ENCODE results near the gene MPND. TPM values are rescaled to one million over a fixed set of nuclear protein-coding genes. Genes with fewer than 3 reads are reported as not detected.

MPND gene
- total RNA-seq, 1 donor from 2014 or later, result 25.2 TPM

GRCh38 chr19:4313847-4314490 lies 29.4 kb upstream of the MPND start:
- intact Hi-C loops (cut with micrococcal nuclease), result no loop called here
- ATAC-seq (ENCODE audit: low read depth) (no peak), DNase-seq (no peak)
- ChIA-PET POLR2A (no interaction called here), CTCF (no interaction called here)
- H3K27me3 Mint-ChIP-seq, result no peaks in the 10 kb centered on the region
- no peaks in the 10 kb centered on the region for H3K4me1 Mint-ChIP-seq
- H3K27ac Mint-ChIP-seq, result no peak overlapping the region
- TF ChIP-seq CTCF (IDR thresholded peaks at IDR 0.05), result no peak
- no peaks in the 10 kb centered on the region for H3K36me3 Mint-ChIP-seq (ENCODE audit: low read depth)
- no peak overlapping the region for H3K4me3 Mint-ChIP-seq
- no peaks in the 10 kb centered on the region for H3K9me3 Mint-ChIP-seq

GRCh38 chr19:4316956-4317355 lies 26.4 kb upstream of the MPND start:
- TF ChIP-seq CTCF (IDR thresholded peaks at IDR 0.05), result no peak
- ChIA-PET CTCF (no interaction called here), POLR2A (no interaction called here)
- no peak overlapping the region for H3K27ac Mint-ChIP-seq
- ATAC-seq (ENCODE audit: low read depth) (no peak), DNase-seq (no peak)
- H3K27me3 Mint-ChIP-seq, result no peaks in the 10 kb centered on the region
- no peaks in the 10 kb centered on the region for H3K4me1 Mint-ChIP-seq
- intact Hi-C loops (cut with micrococcal nuclease), result no loop called here
- no peak overlapping the region for H3K4me3 Mint-ChIP-seq
- H3K9me3 Mint-ChIP-seq, result peaks cover 10% of the 10 kb centered on the region
- no peaks in the 10 kb centered on the region for H3K36me3 Mint-ChIP-seq (ENCODE audit: low read depth)

- H3K36me3 Mint-ChIP-seq (ENCODE audit: low read depth), result no peaks in the 10 kb centered on the region
- intact Hi-C loops (cut with micrococcal nuclease), result no loop called here
- ChIA-PET POLR2A (no interaction called here), CTCF (no interaction called here)
- DNase-seq (no peak), ATAC-seq (ENCODE audit: low read depth) (no peak)
- no peak for TF ChIP-seq CTCF (IDR thresholded peaks at IDR 0.05)
- H3K4me1 Mint-ChIP-seq, result no peaks in the 10 kb centered on the region
- H3K27ac Mint-ChIP-seq, result no peak overlapping the region
- peaks cover 10% of the 10 kb centered on the region for H3K9me3 Mint-ChIP-seq
- no peak overlapping the region for H3K4me3 Mint-ChIP-seq
- H3K27me3 Mint-ChIP-seq, result no peaks in the 10 kb centered on the region
These were observed 24.9 kb upstream of the MPND start for GRCh38 chr19:4318460-4318859.

- ATAC-seq (ENCODE audit: low read depth) (no peak), DNase-seq (no peak)
- CTCF ChIA-PET, result no interaction called here
- intact Hi-C loops (cut with micrococcal nuclease), result no loop called here
- no peaks in the 10 kb centered on the region for H3K36me3 Mint-ChIP-seq (ENCODE audit: low read depth)
- H3K4me3 Mint-ChIP-seq, result no peak overlapping the region
- H3K27ac Mint-ChIP-seq, result no peak overlapping the region
- no peaks in the 10 kb centered on the region for H3K4me1 Mint-ChIP-seq
- H3K27me3 Mint-ChIP-seq, result no peaks in the 10 kb centered on the region
- no peak for TF ChIP-seq CTCF (IDR thresholded peaks at IDR 0.05)
- H3K9me3 Mint-ChIP-seq, result peaks cover 10% of the 10 kb centered on the region
- POLR2A ChIA-PET, result no interaction called here
These were observed 24.2 kb upstream of the MPND start for GRCh38 chr19:4319067-4319718.

GRCh38 chr19:4320419-4320818 lies 22.9 kb upstream of the MPND start:
- Mint-ChIP-seq H3K27me3 (no peaks in the 10 kb centered on the region), H3K27ac (no peak overlapping the region), H3K36me3 (ENCODE audit: low read depth) (no peaks in the 10 kb centered on the region), H3K9me3 (peaks cover 10% of the 10 kb centered on the region), H3K4me3 (no peak overlapping the region), H3K4me1 (no peaks in the 10 kb centered on the region)
- DNase-seq (no peak), ATAC-seq (ENCODE audit: low read depth) (no peak)
- ChIA-PET POLR2A (no interaction called here), CTCF (interaction anchor here (0.6 to 1.0 kb wide), 2 partner anchors 32 to 816 kb away, joined by 3 to 5 read pairs; no protein-coding TSS in a partner anchor)
- intact Hi-C loops (cut with micrococcal nuclease), result no loop called here
- no peak for TF ChIP-seq CTCF (IDR thresholded peaks at IDR 0.05)

Measured in activated B cell treated with CpG ODN at 0.5 μM for 24 hours (primary cell).